HepG2 (cell line): ENCODE results near the gene TMEM8B. TPM values are rescaled to one million over a fixed set of nuclear protein-coding genes. Genes with fewer than 3 reads are reported as not detected.

Source experiments
- ARID4A ChIP-seq: sonication (generic); formaldehyde crosslinking; IDR thresholded peaks from 2 replicates; pipeline ENCODE4 v1.5.0; 2020; ENCODE audit warnings: mild to moderate bottlenecking, missing genetic modification reagents, borderline replicate concordance
- BRCA1 ChIP-seq: sonication (generic); formaldehyde crosslinking; IDR thresholded peaks from 2 replicates; pipeline ENCODE4 v1.4.0; 2020; ENCODE audit warnings: missing genetic modification reagents
- CCDC6 ChIP-seq: sonication (generic); formaldehyde crosslinking; IDR thresholded peaks from 2 replicates; pipeline ENCODE4 v1.8.1; 2022; ENCODE audit warnings: mild to moderate bottlenecking, missing genetic modification reagents, moderate library complexity
- FOXA1 ChIP-seq, 2 experiments: fragments of 450-650 bp in 1 of 2; sonication (generic) in 1 of 2; formaldehyde crosslinking in 1 of 2; IDR thresholded peaks; 2 replicates each; pipeline versions ENCODE4 v1.4.0 to v1.6.1; 2016 to 2020; ENCODE audit warnings: missing genetic modification reagents in 1 of 2
- GABPB1 ChIP-seq: IDR thresholded peaks from 2 replicates; pipeline ENCODE4 v1.6.1; 2016; ENCODE audit warnings: mild to moderate bottlenecking, missing genetic modification reagents, moderate library complexity, missing compliant biosample characterization
- GPBP1L1 ChIP-seq: sonication (generic); formaldehyde crosslinking; IDR thresholded peaks from 2 replicates; pipeline ENCODE4 v1.5.0; 2020; ENCODE audit warnings: mild to moderate bottlenecking, missing genetic modification reagents
- NCOR1 ChIP-seq: fragments of 200-600 bp; sonication (generic); IDR thresholded peaks from 2 replicates; pipeline ENCODE4 v1.7.0; 2017; ENCODE audit warnings: antibody characterized with exemption, low read length, borderline replicate concordance
- NR2F6 ChIP-seq, 2 experiments: IDR thresholded peaks; 2 replicates each; pipeline ENCODE4 v1.6.1; 2016; ENCODE audit warnings: antibody characterized with exemption in 1 of 2, mild to moderate bottlenecking in 1 of 2
- POLR2AphosphoS5 ChIP-seq: IDR thresholded peaks from 2 replicates; pipeline ENCODE4 v1.6.1; 2012; ENCODE audit warnings: low read depth, low read length
- PPARG ChIP-seq: conservative IDR thresholded peaks from 2 replicates; pipeline ENCODE4 v1.6.1; 2016; ENCODE audit warnings: missing biosample characterization, missing genetic modification reagents
- SAP130 ChIP-seq: IDR thresholded peaks from 2 replicates; pipeline ENCODE4 v1.6.1; 2016; ENCODE audit warnings: low read depth
- SIN3A ChIP-seq: IDR thresholded peaks from 2 replicates; pipeline ENCODE4 v1.6.1; 2011; ENCODE audit warnings: low read depth, mild to moderate bottlenecking, control low read depth, low read length, borderline replicate concordance
- SOX6 ChIP-seq, 2 experiments: fragments of 450-650 bp in 1 of 2; sonication (generic) in 1 of 2; formaldehyde crosslinking in 1 of 2; IDR thresholded peaks; 2 replicates each; pipeline versions ENCODE4 v1.4.0 to v1.6.1; 2017 to 2020; ENCODE audit warnings: antibody characterized with exemption in 1 of 2, mild to moderate bottlenecking in 1 of 2, missing genetic modification reagents in 1 of 2
- TAF15 ChIP-seq: fragments of 200-400 bp; formaldehyde crosslinking; IDR thresholded peaks from one replicate; pipeline ENCODE4 v1.6.1; 2018; ENCODE audit warnings: mild to moderate bottlenecking, low read depth, low read length; ENCODE audit not compliant: poor library complexity, severe bottlenecking
- ZFP36 ChIP-seq: fragments of 150-350 bp; IDR thresholded peaks from 2 replicates; pipeline ENCODE4 v1.6.1; 2018; ENCODE audit warnings: borderline replicate concordance, low read length, low read depth; ENCODE audit not compliant: partially characterized antibody
- ZFP37 ChIP-seq: sonication (generic); formaldehyde crosslinking; IDR thresholded peaks from 2 replicates; pipeline ENCODE4 v1.4.0; 2020; ENCODE audit warnings: missing genetic modification reagents, borderline replicate concordance
- ZKSCAN5 ChIP-seq: sonication (generic); formaldehyde crosslinking; IDR thresholded peaks from 2 replicates; pipeline ENCODE4 v1.5.1; 2020; ENCODE audit warnings: mild to moderate bottlenecking, missing genetic modification reagents
- ZNF136 ChIP-seq: sonication (generic); formaldehyde crosslinking; IDR thresholded peaks from 2 replicates; pipeline ENCODE4 v1.8.1; 2022; ENCODE audit warnings: low read depth, mild to moderate bottlenecking, moderate library complexity, missing genetic modification reagents
- ZNF232 ChIP-seq: sonication (generic); formaldehyde crosslinking; IDR thresholded peaks from 2 replicates; pipeline ENCODE4 v1.4.0; 2020; ENCODE audit warnings: missing genetic modification reagents, borderline replicate concordance
- ZNF556 ChIP-seq: sonication (generic); formaldehyde crosslinking; IDR thresholded peaks from 2 replicates; pipeline ENCODE4 v1.4.0; 2020; ENCODE audit warnings: mild to moderate bottlenecking, missing genetic modification reagents, borderline replicate concordance
- polyA plus RNA-seq, 8 experiments: library from polyadenylated mRNA; depleted of rRNA in 3 of 8; stranded (reverse) in 7 of 8; unstranded in 1 of 8; fragments of >200 nt; fragmentation: Illumina TruSeq in 4 of 8; extraction: Trizol in 4 of 8; gene quantifications; 2 replicates each; pipeline versions ENCODE4 v1.2.1 to v1.2.3, GENCODE V29; 2011 to 2016; ENCODE audit warnings: low read depth in 4 of 8, missing spikeins in 1 of 8, mixed read lengths in 1 of 8; ENCODE audit not compliant: insufficient read depth in 1 of 8
- total RNA-seq, 5 experiments: library from RNA; depleted of rRNA; stranded (reverse); fragments of >200 nt; fragmentation: Illumina TruSeq; extraction: Trizol; gene quantifications; 2 replicates each; pipeline ENCODE4 v1.2.3, GENCODE V29; 2016; ENCODE audit warnings: low read depth in 1 of 5
- TF ChIP-seq, protein P1 (sequence below): sonication (generic); formaldehyde crosslinking; IDR thresholded peaks from 2 replicates; pipeline ENCODE4 v1.4.0; 2020; ENCODE audit warnings: missing genetic modification reagents

Gene TMEM8B
- total and polyA plus RNA-seq, 2 of the 13 experiments (the other 11 are each of a cell fraction or from before 2014, with no cell fraction given), result 2.1 to 2.7 TPM

GRCh38 chr9:35814106-35814840, 14.8 kb upstream of the TMEM8B start (continued):
- TF ChIP-seq BRCA1, result no peak
- TF ChIP-seq ZNF136 (CRISPR knock-in tag), result peak; percentile 45; the same call in 1 of the 2 replicates
- peak; percentile 61; the same call in 1 of the 2 replicates for TF ChIP-seq ZNF232 (CRISPR knock-in tag)
- TF ChIP-seq ZNF556 (CRISPR knock-in tag), result no peak
- peak; percentile 74; the same call in 1 of the 2 replicates for TF ChIP-seq SIN3A
- TF ChIP-seq POLR2AphosphoS5, result peak; percentile 89
- TF ChIP-seq GPBP1L1 (CRISPR knock-in tag), result no peak
- TF ChIP-seq NR2F6 (IDR thresholded peaks at IDR 0.05), result peak; percentile 95
- TF ChIP-seq NR2F6 (CRISPR knock-in tag; IDR thresholded peaks at IDR 0.05), result peak; percentile 96
- peak; percentile 99 for TF ChIP-seq PPARG (CRISPR knock-in tag)
- TF ChIP-seq ZFP36, result no peak
- TF ChIP-seq SAP130, result peak; percentile 80
- no peak for TF ChIP-seq CCDC6 (CRISPR knock-in tag)
- TF ChIP-seq TAF15, result peak; percentile 48
- TF ChIP-seq, protein P1, sequence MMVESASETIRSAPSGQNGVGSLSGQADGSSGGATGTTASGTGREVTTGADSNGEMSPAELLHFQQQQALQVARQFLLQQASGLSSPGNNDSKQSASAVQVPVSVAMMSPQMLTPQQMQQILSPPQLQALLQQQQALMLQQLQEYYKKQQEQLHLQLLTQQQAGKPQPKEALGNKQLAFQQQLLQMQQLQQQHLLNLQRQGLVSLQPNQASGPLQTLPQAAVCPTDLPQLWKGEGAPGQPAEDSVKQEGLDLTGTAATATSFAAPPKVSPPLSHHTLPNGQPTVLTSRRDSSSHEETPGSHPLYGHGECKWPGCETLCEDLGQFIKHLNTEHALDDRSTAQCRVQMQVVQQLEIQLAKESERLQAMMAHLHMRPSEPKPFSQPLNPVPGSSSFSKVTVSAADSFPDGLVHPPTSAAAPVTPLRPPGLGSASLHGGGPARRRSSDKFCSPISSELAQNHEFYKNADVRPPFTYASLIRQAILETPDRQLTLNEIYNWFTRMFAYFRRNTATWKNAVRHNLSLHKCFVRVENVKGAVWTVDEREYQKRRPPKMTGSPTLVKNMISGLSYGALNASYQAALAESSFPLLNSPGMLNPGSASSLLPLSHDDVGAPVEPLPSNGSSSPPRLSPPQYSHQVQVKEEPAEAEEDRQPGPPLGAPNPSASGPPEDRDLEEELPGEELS (CRISPR knock-in tag), result peak; percentile 56; the same call in 1 of the 2 replicates
- no peak for TF ChIP-seq FOXA1 (IDR thresholded peaks at IDR 0.05)
- TF ChIP-seq FOXA1 (CRISPR knock-in tag; IDR thresholded peaks at IDR 0.05), result peak; percentile 10; the same call in 1 of the 2 replicates
- TF ChIP-seq ZKSCAN5 (CRISPR knock-in tag), result peak; percentile 5; the same call in 1 of the 2 replicates
- TF ChIP-seq ARID4A, result 0 out of 2 replicates have a peak, but pooled peaks have one; percentile 30
- TF ChIP-seq SOX6 (IDR thresholded peaks at IDR 0.05), result no peak
- TF ChIP-seq SOX6 (CRISPR knock-in tag; IDR thresholded peaks at IDR 0.05), result peak; percentile 38; the same call in 1 of the 2 replicates
- TF ChIP-seq NCOR1, result no peak
- peak; percentile 72; the same call in 1 of the 2 replicates for TF ChIP-seq GABPB1 (CRISPR knock-in tag)
- TF ChIP-seq ZFP37 (CRISPR knock-in tag), result no peak; the same call in 1 of the 2 replicates
